ENCODE measurements around the gene GSTT4.
"Not testable (repeated sequence)": the region's sequence is repeated elsewhere in the genome, so short reads cannot be mapped to it uniquely, and the experiment has no call there.

- TF ChIP-seq EZH2 (IDR thresholded peaks at IDR 0.05); POLR2AphosphoS5 (IDR thresholded peaks at IDR 0.05; ENCODE audit: borderline replicate concordance, low read depth, low read length); FOXP2 (optimal IDR thresholded peaks at IDR 0.05; ENCODE audit: control extremely low read depth, extremely low read length, insufficient read depth): not testable (repeated sequence)
These were observed 15.5 kb downstream of the GSTT4 start for GRCh38 chr22:23989583-23990244.

All from SK-N-MC (cell line).